Mucosa of descending colon (tissue), 3 donors: ENCODE data around the gene ZNF460. TPM values are rescaled to one million over a fixed set of nuclear protein-coding genes. Genes with fewer than 3 reads are reported as not detected.

Experiments used
- ATAC-seq: fragments of 200-7000 bp; cut with Tn5 transposase; one replicate; pipeline ENCODE4 v1.9.1; 2020; ENCODE audit warnings: mild to moderate bottlenecking, moderate library complexity
- DNase-seq, 3 donors: peaks; one replicate each; pipeline ENCODE4 v3.0.0-alpha.2; 2020
- H3K36me3 ChIP-seq: fragments of 200-600 bp; one replicate; pipeline ENCODE4 v1.8.0; 2021; ENCODE audit warnings: low read depth, mild to moderate bottlenecking
- H3K4me1 ChIP-seq: fragments of 200-600 bp; one replicate; pipeline ENCODE4 v1.8.0; 2021; ENCODE audit warnings: low read depth, mild to moderate bottlenecking
- H3K4me3 ChIP-seq: fragments of 200-600 bp; one replicate; pipeline ENCODE4 v1.8.0; 2021; ENCODE audit warnings: mild to moderate bottlenecking
- H3K9me3 ChIP-seq: fragments of 200-600 bp; one replicate; pipeline ENCODE4 v1.8.0; 2021; ENCODE audit warnings: mild to moderate bottlenecking
- CTCF ChIP-seq: fragments of 200-600 bp; IDR thresholded peaks from one replicate; pipeline ENCODE4 v1.8.0; 2022; ENCODE audit warnings: antibody characterized with exemption, mild to moderate bottlenecking
- intact Hi-C, 2 donors: fragments of 100-400 bp; cut with DNase I in 1 of 2; cut with micrococcal nuclease in 1 of 2; formaldehyde crosslinking; loops; one replicate each; pipeline versions ENCODE4 v1.11.0 to v1.11.1; 2022; cut with DNase I, micrococcal nuclease
- total RNA-seq, 3 donors: library from RNA; stranded (reverse); fragmentation: NEBNext Ultra II Directional in 2 of 3; extraction: Animal tissue kit (Norgen Biotek cat#: 25700) in 2 of 3; gene quantifications; one replicate each; pipeline versions ENCODE4 v1.2.1 to v1.2.4, GENCODE V29; 2021 to 2023
- donor health status: DM: no; HTN: no; CAD: no; lungs with moderate emphysema.
- donor health status: DM: no; HTN: no; CAD: no.
- donor health status: DM: no; HTN: yes; CAD: no.

ZNF460 gene
- total RNA-seq, 3 donors from 2014 or later: 25.7 to 55.8 (median 42.2) TPM

GRCh38 chr19:57302020-57302465, 21.8 kb downstream of the ZNF460 start:
- intact Hi-C loops: no loop called here
- H3K36me3 ChIP-seq: no peaks in the 10 kb centered on the region

DNA sequence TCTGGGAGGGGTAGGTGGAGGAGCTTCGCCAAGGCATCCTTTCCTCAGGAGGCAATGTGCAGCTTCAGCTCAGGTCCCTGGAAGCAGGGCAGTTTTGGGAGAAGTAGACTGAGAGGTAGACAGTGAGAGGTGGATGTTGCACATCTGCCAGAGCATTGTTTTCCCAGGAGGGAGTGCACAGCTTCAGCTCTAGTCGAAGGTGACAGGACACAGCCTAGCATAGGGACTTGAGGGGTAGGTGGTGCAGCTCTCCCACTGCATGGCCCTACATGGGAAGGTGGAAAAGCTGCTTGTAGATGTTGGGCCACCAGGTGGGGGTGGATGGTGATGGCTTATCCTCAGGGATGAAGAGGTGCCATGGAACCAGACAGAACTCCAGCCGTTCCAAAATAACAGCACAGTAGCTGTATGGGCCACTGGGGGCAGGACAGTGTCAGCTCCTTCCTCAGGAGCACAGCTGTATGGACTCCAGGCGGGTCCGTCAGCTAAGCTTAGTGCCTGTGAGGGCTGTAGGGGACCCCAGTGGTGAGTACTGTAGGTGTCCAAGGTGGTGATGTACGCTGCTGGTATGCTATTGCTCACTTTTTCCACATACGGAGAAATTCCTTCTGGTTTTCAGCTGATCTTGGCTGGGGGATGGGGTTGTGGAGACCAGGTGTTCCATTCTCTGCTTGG, 22.6 kb downstream of the ZNF460 start:
- no peaks in the 10 kb centered on the region for H3K4me1 ChIP-seq
- H3K9me3 ChIP-seq: peaks cover 2% of the 10 kb centered on the region
- DNase-seq (no peak), ATAC-seq (no peak)
- TF ChIP-seq CTCF: no peak
- no peak overlapping the region for H3K4me3 ChIP-seq
- H3K36me3 ChIP-seq: no peaks in the 10 kb centered on the region
- intact Hi-C loops: no loop called here

More at GRCh38 chr19:57302020-57302465, 21.8 kb downstream of the ZNF460 start:
- no peak for TF ChIP-seq CTCF
- Histone ChIP-seq H3K9me3 (peaks cover 2% of the 10 kb centered on the region), H3K4me3 (no peak overlapping the region), H3K4me1 (no peaks in the 10 kb centered on the region)
- ATAC-seq (peak; percentile 8), DNase-seq (no peak)

- Histone ChIP-seq H3K9me3 (no peaks in the 10 kb centered on the region), H3K4me1 (no peaks in the 10 kb centered on the region), H3K36me3 (no peaks in the 10 kb centered on the region), H3K4me3 (no peak overlapping the region)
- ATAC-seq (no peak), DNase-seq (no peak)
- intact Hi-C loops: no loop called here
- TF ChIP-seq CTCF: no peak
These were observed 24.8 kb downstream of the ZNF460 start for GRCh38 chr19:57305056-57305455.

DNA sequence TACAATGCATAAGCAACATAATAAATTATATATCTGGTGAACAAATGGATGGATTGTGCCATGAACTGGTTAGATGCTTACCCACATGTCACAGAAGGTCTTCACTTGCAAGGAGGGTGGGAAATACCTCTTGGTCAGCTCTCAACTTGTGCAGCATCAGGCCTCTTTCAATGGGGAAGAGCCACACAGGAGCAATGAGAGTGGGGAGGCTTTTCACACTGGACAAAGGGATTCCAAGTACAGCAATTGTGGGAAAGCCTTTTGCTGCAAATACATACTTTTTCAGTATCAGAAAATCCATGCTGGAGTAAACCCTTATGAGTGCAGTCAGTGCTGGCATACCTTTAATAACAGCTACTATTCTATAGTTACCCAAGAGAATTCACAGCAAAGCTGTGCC, 28.2 kb downstream of the ZNF460 start:
- H3K9me3 ChIP-seq: no peaks in the 10 kb centered on the region
- DNase-seq (no peak), ATAC-seq (no peak)
- intact Hi-C loops: no loop called here
- H3K4me3 ChIP-seq: no peak overlapping the region
- H3K4me1 ChIP-seq: no peaks in the 10 kb centered on the region
- TF ChIP-seq CTCF: no peak
- H3K36me3 ChIP-seq: no peaks in the 10 kb centered on the region

GRCh38 chr19:57310792-57311191, 30.5 kb downstream of the ZNF460 start:
- intact Hi-C loops: no loop called here
- TF ChIP-seq CTCF: no peak

More at GRCh38 chr19:57310792-57311191, 30.5 kb downstream of the ZNF460 start:
- Histone ChIP-seq H3K9me3 (no peaks in the 10 kb centered on the region), H3K4me1 (no peaks in the 10 kb centered on the region), H3K4me3 (no peak overlapping the region), H3K36me3 (no peaks in the 10 kb centered on the region)
- DNase-seq: no peak
- ATAC-seq: no peak
